K562 (cell line): Measurements from ENCODE around the gene TP53TG5. TPM values are rescaled to one million over a fixed set of nuclear protein-coding genes. Genes with fewer than 3 reads are reported as not detected.

ENCODE experiments used
- ATAC-seq: fragments of 200-7000 bp; cut with Tn5 transposase; 3 replicates; pipeline ENCODE4 v1.9.1; 2020; ENCODE audit warnings: moderate library complexity
- BruUV-seq: library from RNA; stranded (reverse); fragments of 400-500 nt; replicated peaks from 2 replicates; lab custom pipeline; 2021; lab: Mats Ljungman, UMichigan
- CTCF ChIA-PET: fragments of 300-600 bp; formaldehyde crosslinking; extraction: SDS; loops from one replicate; lab custom pipeline; 2021; ENCODE audit warnings: low intra/inter-chr PET ratio; lab: Yijun Ruan, JAX
- POLR2A ChIA-PET: fragments of 300-600, 350-650 bp; sonication (Branson Sonifier 250); formaldehyde crosslinking; extraction: SDS; loops from one replicate; lab custom pipeline; 2021; ENCODE audit warnings: antibody characterized with exemption, inconsistent platforms; lab: Yijun Ruan, JAX
- DNase-seq, 4 experiments: peaks; one replicate each; pipeline versions ENCODE4 v3.0.0 to v3.0.0-alpha.2; 2011 to 2018; ENCODE audit warnings: low spot score in 3 of 4, mixed read lengths in 3 of 4; ENCODE audit errors: extremely low read depth in 1 of 4
- FAIRE-seq: peaks from 2 replicates; lab custom pipeline; 2011; peaks lifted over from hg19 to GRCh38; lab: Jason Lieb, UNC
- H2AFZ ChIP-seq: 2 replicates; pipeline ENCODE4 v1.6.0; 2011; ENCODE audit warnings: low read depth, low read length, control low read depth, inconsistent platforms
- H3K27ac ChIP-seq: fragments of 200-600 bp; 3 replicates; pipeline ENCODE4 v1.8.0; 2011; ENCODE audit warnings: low read depth, mild to moderate bottlenecking, control low read depth, inconsistent platforms, low read length, moderate library complexity, mixed read lengths; ENCODE audit errors: extremely low read depth
- H3K27me3 ChIP-seq, 2 experiments: fragments of 300-600 bp in 1 of 2; 2 replicates in 1 of 2; 3 replicates in 1 of 2; pipeline versions ENCODE4 v1.6.0 to v1.8.0; 2011; ENCODE audit warnings: inconsistent platforms in 2 of 2, low read length in 2 of 2, mild to moderate bottlenecking in 1 of 2, mixed read lengths in 1 of 2, moderate library complexity in 1 of 2; ENCODE audit not compliant: control insufficient read depth in 2 of 2, insufficient read depth in 2 of 2
- H3K36me3 ChIP-seq: fragments of 300-600 bp; 3 replicates; pipeline ENCODE4 v1.8.0; 2011; ENCODE audit warnings: mild to moderate bottlenecking, low read length, inconsistent platforms; ENCODE audit not compliant: control insufficient read depth, insufficient read depth
- H3K4me1 ChIP-seq, 2 experiments: fragments of 200-600 bp in 1 of 2; replicated peaks in 1 of 2; 2 replicates in 1 of 2; 3 replicates in 1 of 2; pipeline versions ENCODE4 v1.5.1 to v1.8.0; 2011; ENCODE audit warnings: inconsistent platforms in 2 of 2, low read length in 2 of 2, mild to moderate bottlenecking in 1 of 2, mixed read lengths in 1 of 2, moderate library complexity in 1 of 2; ENCODE audit not compliant: control insufficient read depth in 2 of 2, insufficient read depth in 2 of 2
- H3K4me2 ChIP-seq: 2 replicates; pipeline ENCODE4 v1.6.1; 2011; ENCODE audit warnings: low read length, control low read depth, inconsistent platforms, mixed read lengths; ENCODE audit not compliant: insufficient read depth
- H3K4me3 ChIP-seq: fragments of 200-600 bp; sonication (generic), shearing (Covaris generic); 2 replicates; pipeline ENCODE4 v1.5.1; 2016; ENCODE audit warnings: control low read depth, inconsistent platforms
- H3K79me2 ChIP-seq: fragments of 200-600 bp; 3 replicates; pipeline ENCODE4 v1.8.0; 2011; ENCODE audit warnings: low read length, inconsistent platforms; ENCODE audit not compliant: control insufficient read depth, insufficient read depth
- H3K9ac ChIP-seq, 2 experiments: 2 replicates each; pipeline versions ENCODE4 v1.6.0 to v1.6.1; 2011; ENCODE audit warnings: low read depth in 2 of 2, low read length in 2 of 2, control low read depth in 1 of 2, inconsistent platforms in 1 of 2, mild to moderate bottlenecking in 1 of 2, mixed read lengths in 1 of 2; ENCODE audit not compliant: insufficient read depth in 1 of 2
- H3K9me1 ChIP-seq: one replicate; pipeline ENCODE4 v1.6.0; 2011; ENCODE audit warnings: inconsistent platforms, mild to moderate bottlenecking, low read length, moderate library complexity; ENCODE audit not compliant: control insufficient read depth, insufficient read depth
- H3K9me3 ChIP-seq: replicated peaks from 2 replicates; pipeline ENCODE4 v1.5.1; 2011; ENCODE audit warnings: low read depth, low read length, inconsistent platforms; ENCODE audit not compliant: control insufficient read depth, insufficient read depth
- H4K20me1 ChIP-seq: replicated peaks from 2 replicates; pipeline ENCODE4 v1.6.1; 2011; ENCODE audit warnings: low read length, inconsistent platforms, mixed read lengths; ENCODE audit not compliant: control insufficient read depth, insufficient read depth
- ARID1B ChIP-seq: fragments of 450-650 bp; IDR thresholded peaks from 2 replicates; pipeline ENCODE4 v1.6.1; 2016; ENCODE audit warnings: antibody characterized with exemption, mild to moderate bottlenecking, inconsistent platforms
- CBX1 ChIP-seq: sonication (generic); IDR thresholded peaks from 2 replicates; pipeline ENCODE4 v1.6.1; 2016; ENCODE audit warnings: antibody characterized with exemption, low read depth, mild to moderate bottlenecking
- CREB1 ChIP-seq, 2 experiments: sonication (generic) in 1 of 2; formaldehyde crosslinking in 1 of 2; IDR thresholded peaks; 2 replicates each; pipeline versions ENCODE4 v1.6.1 to v1.8.0; 2012 to 2022; ENCODE audit warnings: inconsistent platforms in 1 of 2, mild to moderate bottlenecking in 1 of 2, missing genetic modification reagents in 1 of 2, moderate library complexity in 1 of 2
- ELF1 ChIP-seq: fragments of 200-800 bp; sonication (Bioruptor generic); IDR thresholded peaks from 2 replicates; pipeline ENCODE4 v1.6.1; 2016; ENCODE audit warnings: missing genetic modification characterization, missing compliant biosample characterization
- GATA2 ChIP-seq: sonication (generic); formaldehyde crosslinking; IDR thresholded peaks from 2 replicates; pipeline ENCODE4 v1.4.0; 2020; ENCODE audit warnings: mild to moderate bottlenecking, missing genetic modification reagents
- IRF1 ChIP-seq: sonication (generic); formaldehyde crosslinking; IDR thresholded peaks from 2 replicates; pipeline ENCODE4 v1.8.0; 2022; ENCODE audit warnings: missing genetic modification reagents, mild to moderate bottlenecking, borderline replicate concordance
- KLF16 ChIP-seq: IDR thresholded peaks from 2 replicates; pipeline ENCODE4 v1.6.1; 2016; ENCODE audit warnings: antibody characterized with exemption
- MCM2 ChIP-seq: fragments of 450-650 bp; IDR thresholded peaks from 2 replicates; pipeline ENCODE4 v1.6.1; 2017; ENCODE audit warnings: low read depth, mild to moderate bottlenecking
- SMARCE1 ChIP-seq: fragments of 450-650 bp; IDR thresholded peaks from 2 replicates; pipeline ENCODE4 v1.7.1; 2016; ENCODE audit warnings: mild to moderate bottlenecking
- ZFPM2 ChIP-seq: fragments of 250-450 bp; sonication (Bioruptor Pico); IDR thresholded peaks from 2 replicates; pipeline ENCODE4 v1.5.1; 2022; ENCODE audit warnings: mild to moderate bottlenecking
- ZNF184 ChIP-seq: sonication (generic); formaldehyde crosslinking; IDR thresholded peaks from 2 replicates; pipeline ENCODE4 v1.5.0; 2020; ENCODE audit warnings: missing genetic modification reagents
- ZNF444 ChIP-seq: fragments of 250-450 bp; sonication (Bioruptor Pico); IDR thresholded peaks from 2 replicates; pipeline ENCODE4 v1.4.0; 2020; ENCODE audit warnings: mild to moderate bottlenecking, moderate library complexity
- ZNF561 ChIP-seq: fragments of 450-650 bp; formaldehyde crosslinking; conservative IDR thresholded peaks from 2 replicates; pipeline ENCODE4 v1.4.0; 2020; ENCODE audit warnings: mild to moderate bottlenecking, moderate library complexity
- ZNF830 ChIP-seq: fragments of 250-450 bp; sonication (Bioruptor Pico); IDR thresholded peaks from 2 replicates; pipeline ENCODE4 v1.5.0; 2021; ENCODE audit warnings: mild to moderate bottlenecking
- WGBS: fragments of 100-300 bp; shearing (Covaris generic); methylation state at CpG from one replicate; pipeline ENCODE4 v1.1.6; 2016; ENCODE audit warnings: low coverage, mixed read lengths; ENCODE audit not compliant: insufficient coverage; ENCODE audit errors: missing lambda C conversion rate; 5-methylcytosine and 5-hydroxymethylcytosine counted together
- in situ Hi-C: fragments of 300-500 bp; cut with MboI; formaldehyde crosslinking; loops from 4 replicates; pipeline ENCODE4 v1.15.0; 2018; ENCODE audit warnings: inconsistent platforms, mixed read lengths
- intact Hi-C: fragments of 100-400 bp; cut with micrococcal nuclease; formaldehyde crosslinking; loops from 2 replicates; pipeline ENCODE4 v1.14.2; 2022
- polyA plus RNA-seq, 8 experiments: library from polyadenylated mRNA; depleted of rRNA in 4 of 8; stranded (reverse) in 5 of 8; unstranded in 3 of 8; fragments of >200 nt; fragmentation: Nextera tagmentation in 2 of 8; fragmentation: Illumina TruSeq in 1 of 8; extraction: Ambion mirVana in 2 of 8; extraction: Trizol in 1 of 8; gene quantifications; 2 replicates each; pipeline versions ENCODE4 v1.2.1 to v1.2.3, GENCODE V29; 2011 to 2014; ENCODE audit warnings: inconsistent platforms in 1 of 8, missing spikeins in 1 of 8
- total RNA-seq, 7 experiments: library from RNA; depleted of rRNA in 6 of 7; stranded (reverse); fragments of >200 nt in 6 of 7; fragmentation: Illumina TruSeq in 2 of 7; extraction: Trizol in 2 of 7; gene quantifications; 2 replicates each; pipeline versions ENCODE4 v1.2.1 to v1.2.3, GENCODE V29; 2011 to 2021; ENCODE audit warnings: low replicate concordance in 1 of 7
- TF ChIP-seq, protein P1 (sequence below): fragments of 450-650 bp; formaldehyde crosslinking; IDR thresholded peaks from 2 replicates; pipeline ENCODE4 v1.4.0; 2022; ENCODE audit warnings: mild to moderate bottlenecking, moderate library complexity
- TF ChIP-seq, protein P2 (sequence below): fragments of 250-450 bp; sonication (Bioruptor Pico); IDR thresholded peaks from 2 replicates; pipeline ENCODE4 v1.8.0; 2021; ENCODE audit warnings: moderate library complexity, mild to moderate bottlenecking, inconsistent platforms

Gene TP53TG5
- total and polyA plus RNA-seq, 9 of the 15 experiments (the other 6 are each of a cell fraction or from before 2014, with no cell fraction given): 0.04 to 0.05 (median 0.04) TPM; not detected in 6

DNA sequence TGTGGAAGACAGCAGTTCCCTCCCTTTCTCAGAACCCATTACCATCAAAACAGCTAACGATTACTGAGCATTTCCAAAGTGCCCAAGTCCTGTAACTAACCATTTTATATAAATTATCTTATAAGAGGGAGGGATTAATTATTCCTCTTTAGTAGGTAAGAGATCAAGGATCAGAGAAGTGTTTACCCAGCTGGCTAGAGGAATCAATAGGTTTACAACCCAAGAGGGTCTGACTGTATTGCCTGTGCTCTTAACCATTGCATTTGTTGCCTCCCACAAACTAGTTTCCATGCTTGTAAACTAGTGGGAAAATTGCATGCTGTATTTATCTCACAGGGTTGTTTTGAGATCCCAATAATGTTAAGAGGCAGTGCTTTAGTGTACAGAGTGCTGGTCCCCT is 26.3 kb upstream of the TP53TG5 start:
- in situ Hi-C loops (no loop called here), intact Hi-C loops (no loop called here)
- WGBS: 58% methylated on average over 1 of the region's 1 CpG
- no peak overlapping the region for H2AFZ ChIP-seq
- TF ChIP-seq IRF1 (CRISPR knock-in tag) (no peak), CBX1 (no peak), ARID1B (no peak), KLF16 (no peak), ZNF830 (CRISPR knock-in tag) (no peak), ZFPM2 (CRISPR knock-in tag) (no peak), CREB1 (IDR thresholded peaks at IDR 0.05) (no peak), CREB1 (CRISPR knock-in tag; IDR thresholded peaks at IDR 0.05) (no peak), GATA2 (CRISPR knock-in tag) (no peak), ZNF561 (no peak), MCM2 (no peak), ZNF184 (no peak), SMARCE1 (no peak), ELF1 (tag) (no peak), ZNF444 (no peak)
- TF ChIP-seq, protein P1, sequence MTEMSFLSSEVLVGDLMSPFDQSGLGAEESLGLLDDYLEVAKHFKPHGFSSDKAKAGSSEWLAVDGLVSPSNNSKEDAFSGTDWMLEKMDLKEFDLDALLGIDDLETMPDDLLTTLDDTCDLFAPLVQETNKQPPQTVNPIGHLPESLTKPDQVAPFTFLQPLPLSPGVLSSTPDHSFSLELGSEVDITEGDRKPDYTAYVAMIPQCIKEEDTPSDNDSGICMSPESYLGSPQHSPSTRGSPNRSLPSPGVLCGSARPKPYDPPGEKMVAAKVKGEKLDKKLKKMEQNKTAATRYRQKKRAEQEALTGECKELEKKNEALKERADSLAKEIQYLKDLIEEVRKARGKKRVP (CRISPR knock-in tag): no peak
- TF ChIP-seq, protein P2, sequence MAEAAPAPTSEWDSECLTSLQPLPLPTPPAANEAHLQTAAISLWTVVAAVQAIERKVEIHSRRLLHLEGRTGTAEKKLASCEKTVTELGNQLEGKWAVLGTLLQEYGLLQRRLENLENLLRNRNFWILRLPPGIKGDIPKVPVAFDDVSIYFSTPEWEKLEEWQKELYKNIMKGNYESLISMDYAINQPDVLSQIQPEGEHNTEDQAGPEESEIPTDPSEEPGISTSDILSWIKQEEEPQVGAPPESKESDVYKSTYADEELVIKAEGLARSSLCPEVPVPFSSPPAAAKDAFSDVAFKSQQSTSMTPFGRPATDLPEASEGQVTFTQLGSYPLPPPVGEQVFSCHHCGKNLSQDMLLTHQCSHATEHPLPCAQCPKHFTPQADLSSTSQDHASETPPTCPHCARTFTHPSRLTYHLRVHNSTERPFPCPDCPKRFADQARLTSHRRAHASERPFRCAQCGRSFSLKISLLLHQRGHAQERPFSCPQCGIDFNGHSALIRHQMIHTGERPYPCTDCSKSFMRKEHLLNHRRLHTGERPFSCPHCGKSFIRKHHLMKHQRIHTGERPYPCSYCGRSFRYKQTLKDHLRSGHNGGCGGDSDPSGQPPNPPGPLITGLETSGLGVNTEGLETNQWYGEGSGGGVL (CRISPR knock-in tag): no peak
- ATAC-seq (no peak), FAIRE-seq (no peak), DNase-seq (no peak)
- peaks cover 10% of the 10 kb centered on the region for H3K9me3 ChIP-seq
- no peak overlapping the region for H3K4me3 ChIP-seq
- no peaks in the 10 kb centered on the region for H3K9me1 ChIP-seq
- no peak overlapping the region for H3K27ac ChIP-seq
- peaks cover 17% of the 10 kb centered on the region; the same call in 2 of the 3 replicates for H3K79me2 ChIP-seq
- H4K20me1 ChIP-seq: no peaks in the 10 kb centered on the region
- H3K4me2 ChIP-seq: no peak overlapping the region
- H3K36me3 ChIP-seq: peaks cover 2% of the 10 kb centered on the region; the same call in 2 of the 3 replicates
- no TSS peak for BruUV-seq
- ChIA-PET POLR2A (no interaction called here), CTCF (no interaction called here)
- no peaks in the 10 kb centered on the region; a peak in 1 of 5 replicates for H3K27me3 ChIP-seq
- peaks cover 10 to 25% of the 10 kb centered on the region in 2 experiments; a peak in 3 of 5 replicates for H3K4me1 ChIP-seq
- H3K9ac ChIP-seq: no peak overlapping the region
